Measurements from ENCODE around the gene GFOD2.

DNA sequence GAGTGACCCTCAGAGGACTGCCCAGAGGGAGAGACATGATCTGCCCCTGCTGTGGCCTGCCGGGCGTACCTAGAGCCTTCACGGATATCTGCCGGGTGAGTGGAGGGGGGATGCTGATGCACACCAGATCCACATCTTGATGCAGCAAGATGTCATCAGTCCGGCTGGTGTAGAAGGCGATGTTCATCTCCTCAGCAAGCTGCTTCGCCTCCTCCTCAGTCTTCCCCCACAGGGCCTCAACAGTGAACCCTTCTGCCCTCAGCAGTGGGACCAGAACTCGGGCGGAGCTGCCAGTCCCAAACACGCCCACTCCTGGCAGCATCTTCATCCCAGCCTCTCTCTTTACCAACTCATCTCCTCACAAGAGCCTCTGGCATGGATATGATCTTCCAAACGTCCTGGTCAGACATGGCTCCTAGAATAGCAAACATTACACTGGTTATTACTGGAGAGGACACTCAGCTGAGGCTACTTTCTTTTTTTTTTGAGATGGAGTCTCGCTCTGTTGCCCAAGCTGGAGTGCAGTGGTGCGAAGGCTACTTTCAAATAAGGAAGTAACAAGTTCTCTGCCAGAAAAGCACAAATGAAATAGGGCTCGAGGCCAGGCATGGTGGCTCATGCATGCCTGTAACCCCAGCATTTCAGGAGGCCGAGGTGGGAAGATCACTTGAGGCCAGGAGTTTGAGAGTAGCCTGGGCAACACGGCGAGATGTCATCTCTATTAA lies 33.6 kb downstream of the GFOD2 start:
- TF ChIP-seq, protein P1, sequence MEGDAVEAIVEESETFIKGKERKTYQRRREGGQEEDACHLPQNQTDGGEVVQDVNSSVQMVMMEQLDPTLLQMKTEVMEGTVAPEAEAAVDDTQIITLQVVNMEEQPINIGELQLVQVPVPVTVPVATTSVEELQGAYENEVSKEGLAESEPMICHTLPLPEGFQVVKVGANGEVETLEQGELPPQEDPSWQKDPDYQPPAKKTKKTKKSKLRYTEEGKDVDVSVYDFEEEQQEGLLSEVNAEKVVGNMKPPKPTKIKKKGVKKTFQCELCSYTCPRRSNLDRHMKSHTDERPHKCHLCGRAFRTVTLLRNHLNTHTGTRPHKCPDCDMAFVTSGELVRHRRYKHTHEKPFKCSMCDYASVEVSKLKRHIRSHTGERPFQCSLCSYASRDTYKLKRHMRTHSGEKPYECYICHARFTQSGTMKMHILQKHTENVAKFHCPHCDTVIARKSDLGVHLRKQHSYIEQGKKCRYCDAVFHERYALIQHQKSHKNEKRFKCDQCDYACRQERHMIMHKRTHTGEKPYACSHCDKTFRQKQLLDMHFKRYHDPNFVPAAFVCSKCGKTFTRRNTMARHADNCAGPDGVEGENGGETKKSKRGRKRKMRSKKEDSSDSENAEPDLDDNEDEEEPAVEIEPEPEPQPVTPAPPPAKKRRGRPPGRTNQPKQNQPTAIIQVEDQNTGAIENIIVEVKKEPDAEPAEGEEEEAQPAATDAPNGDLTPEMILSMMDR (conservative IDR thresholded peaks at IDR 0.05; ENCODE audit: low read length): no peak
- no peak for TF ChIP-seq EZH2phosphoT487 (IDR thresholded peaks at IDR 0.05; ENCODE audit: borderline replicate concordance)

Measured in Loucy (cell line).